Skeletal muscle tissue (tissue), 4 donors: ENCODE results near the gene GABRB2. TPM values are rescaled to one million over a fixed set of nuclear protein-coding genes. Genes with fewer than 3 reads are reported as not detected.
"Not testable (repeated sequence)": the region's sequence is repeated elsewhere in the genome, so short reads cannot be mapped to it uniquely, and the experiment has no call there.

Experiments used
- H3K27ac ChIP-seq: one replicate; pipeline ENCODE4 v1.7.0; 2013; ENCODE audit warnings: mild to moderate bottlenecking, low read depth, low read length, inconsistent platforms
- H3K27me3 ChIP-seq, 3 donors: one replicate each; pipeline ENCODE4 v1.7.0; 2013; ENCODE audit warnings: low read length in 3 of 3; ENCODE audit not compliant: control insufficient read depth in 3 of 3, insufficient read depth in 3 of 3
- H3K36me3 ChIP-seq, 3 donors: one replicate each; pipeline ENCODE4 v1.7.0; 2013; ENCODE audit warnings: low read length in 3 of 3; ENCODE audit not compliant: control insufficient read depth in 3 of 3, insufficient read depth in 3 of 3
- H3K4me1 ChIP-seq, 3 donors: one replicate each; pipeline ENCODE4 v1.7.0; 2013; ENCODE audit warnings: low read length in 3 of 3, mild to moderate bottlenecking in 3 of 3; ENCODE audit not compliant: control insufficient read depth in 3 of 3, insufficient read depth in 3 of 3
- H3K4me3 ChIP-seq, 3 donors: one replicate each; pipeline ENCODE4 v1.7.0; 2013; ENCODE audit warnings: low read length in 3 of 3
- H3K9ac ChIP-seq, 3 donors: one replicate each; pipeline ENCODE4 v1.7.0; 2013; ENCODE audit warnings: low read length in 3 of 3, mild to moderate bottlenecking in 3 of 3, moderate library complexity in 2 of 3, low read depth in 1 of 3
- H3K9me3 ChIP-seq, 3 donors: one replicate each; pipeline ENCODE4 v1.7.0; 2013; ENCODE audit warnings: low read length in 3 of 3; ENCODE audit not compliant: control insufficient read depth in 3 of 3
- total RNA-seq: library from RNA; depleted of rRNA; stranded (reverse); fragments of >200 nt; gene quantifications from one replicate; pipeline ENCODE4 v1.2.3, GENCODE V29; 2014
- donor health status: Osteomylitis.

Gene GABRB2
- total RNA-seq, 1 donor from 2014 or later = 1.0 TPM

DNA sequence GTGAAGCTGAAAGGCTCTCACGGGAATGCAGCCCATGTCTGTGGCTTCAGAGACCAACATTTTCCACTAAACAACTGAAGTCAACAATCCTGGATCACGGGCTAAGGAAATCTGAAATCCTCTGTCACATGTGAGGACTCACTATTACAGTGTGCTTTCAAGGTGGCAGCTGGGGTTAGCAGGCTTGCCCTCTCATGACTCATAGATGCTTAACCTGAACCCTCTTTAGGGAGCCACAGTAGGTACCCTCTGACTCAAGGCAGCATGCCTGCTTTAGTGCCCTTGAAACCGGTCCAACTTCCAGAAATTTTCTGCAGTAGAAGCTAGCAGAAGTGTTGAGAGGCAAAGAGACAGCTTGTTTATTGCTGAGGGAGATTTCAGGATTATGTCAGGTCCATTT, 232.5 kb downstream of the GABRB2 start:
- Histone ChIP-seq H3K9ac (no peak overlapping the region), H3K27ac (no peak overlapping the region), H3K4me3 (no peak overlapping the region), H3K9me3 (no peaks in the 10 kb centered on the region), H3K4me1 (peaks cover 0 to 4% (median 4%) of the 10 kb centered on the region in 3 donors), H3K27me3 (no peaks in the 10 kb centered on the region), H3K36me3 (no peaks in the 10 kb centered on the region)

- Histone ChIP-seq H3K4me1 (peaks cover 0 to 4% (median 4%) of the 10 kb centered on the region in 3 donors), H3K9me3 (no peaks in the 10 kb centered on the region), H3K27ac (no peak overlapping the region), H3K4me3 (no peak overlapping the region), H3K36me3 (no peaks in the 10 kb centered on the region), H3K27me3 (no peaks in the 10 kb centered on the region), H3K9ac (no peak overlapping the region)
Measured at GRCh38 chr5:161312882-161313281, 233.6 kb downstream of the GABRB2 start.

- Histone ChIP-seq H3K4me1 (peaks cover 0 to 4% (median 4%) of the 10 kb centered on the region in 3 donors), H3K27ac (no peak overlapping the region), H3K27me3 (no peaks in the 10 kb centered on the region), H3K36me3 (no peaks in the 10 kb centered on the region), H3K4me3 (no peak overlapping the region), H3K9me3 (no peaks in the 10 kb centered on the region), H3K9ac (no peak overlapping the region)
Measured at GRCh38 chr5:161311965-161312364, 234.6 kb downstream of the GABRB2 start.

GRCh38 chr5:161311146-161311708, 235.3 kb downstream of the GABRB2 start:
- no peaks in the 10 kb centered on the region for H3K36me3 ChIP-seq
- H3K27ac ChIP-seq = no peak overlapping the region
- no peak overlapping the region for H3K4me3 ChIP-seq
- peaks cover 0 to 4% (median 4%) of the 10 kb centered on the region in 3 donors for H3K4me1 ChIP-seq
- H3K9me3 ChIP-seq = no peaks in the 10 kb centered on the region
- H3K9ac ChIP-seq = no peak overlapping the region
- no peaks in the 10 kb centered on the region for H3K27me3 ChIP-seq

- no peak overlapping the region for H3K27ac ChIP-seq
- H3K36me3 ChIP-seq = no peaks in the 10 kb centered on the region
- H3K27me3 ChIP-seq = no peaks in the 10 kb centered on the region
- no peak overlapping the region for H3K9ac ChIP-seq
- no peak overlapping the region for H3K4me3 ChIP-seq
- H3K9me3 ChIP-seq = no peaks in the 10 kb centered on the region
- H3K4me1 ChIP-seq = peaks cover 0 to 5% (median 3%) of the 10 kb centered on the region in 3 donors
Measured at GRCh38 chr5:161306351-161306995, 240.1 kb downstream of the GABRB2 start.

- Histone ChIP-seq H3K27ac (no peak overlapping the region), H3K27me3 (no peaks in the 10 kb centered on the region), H3K36me3 (no peaks in the 10 kb centered on the region), H3K9me3 (no peaks in the 10 kb centered on the region), H3K4me3 (no peak overlapping the region), H3K4me1 (peaks cover 0 to 5% (median 3%) of the 10 kb centered on the region in 3 donors), H3K9ac (no peak overlapping the region)
Measured at GRCh38 chr5:161305601-161306000, 240.9 kb downstream of the GABRB2 start.

DNA sequence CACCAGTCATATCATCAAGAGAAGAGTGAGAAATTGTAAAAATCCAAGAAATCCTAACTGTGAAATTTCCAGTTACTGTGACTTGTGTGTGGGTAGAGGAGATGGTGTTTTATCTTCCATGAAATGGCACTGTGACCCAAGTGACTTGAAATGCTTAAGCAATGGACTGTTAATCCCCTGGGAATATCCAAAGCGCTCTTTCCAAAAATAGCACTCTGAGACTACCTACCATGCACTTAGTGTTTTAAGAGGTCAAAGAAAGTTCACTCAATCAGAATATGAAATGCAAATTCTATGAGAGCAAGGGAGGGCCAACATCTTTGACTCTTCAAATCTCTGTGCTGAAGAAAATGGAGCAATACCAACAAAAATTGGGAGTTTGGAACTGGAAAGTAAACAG, 244.0 kb downstream of the GABRB2 start:
- Histone ChIP-seq H3K9me3 (no peaks in the 10 kb centered on the region), H3K27me3 (no peaks in the 10 kb centered on the region), H3K36me3 (no peaks in the 10 kb centered on the region), H3K4me3 (no peak overlapping the region), H3K27ac (no peak overlapping the region), H3K4me1 (peaks cover 0 to 5% (median 3%) of the 10 kb centered on the region in 3 donors), H3K9ac (no peak overlapping the region)

GRCh38 chr5:161301586-161301985, 244.9 kb downstream of the GABRB2 start:
- Histone ChIP-seq H3K36me3 (no peaks in the 10 kb centered on the region), H3K4me3 (no peak overlapping the region), H3K4me1 (peaks cover 0 to 5% (median 3%) of the 10 kb centered on the region in 3 donors), H3K9ac (no peak overlapping the region), H3K27me3 (no peaks in the 10 kb centered on the region), H3K27ac (no peak overlapping the region), H3K9me3 (no peaks in the 10 kb centered on the region)

DNA sequence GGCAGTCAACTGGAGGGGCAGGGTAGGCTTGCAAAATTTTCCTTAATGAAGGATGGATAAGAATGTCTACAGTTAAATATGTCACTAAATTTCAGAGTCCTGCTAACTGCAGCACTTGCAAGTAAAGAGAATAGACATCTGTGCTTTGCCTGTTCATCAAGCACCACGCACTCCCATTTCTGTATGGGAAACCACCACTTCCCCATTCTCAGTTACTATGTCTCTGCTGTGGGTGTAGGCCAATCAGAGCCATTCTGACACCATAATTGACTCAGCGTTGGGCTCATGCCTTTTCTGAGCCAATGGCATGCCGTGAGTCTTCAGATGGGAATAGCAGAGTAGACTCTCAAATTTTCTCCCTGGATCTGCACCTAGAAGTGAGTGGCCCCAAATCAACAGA, 247.5 kb downstream of the GABRB2 start:
- Histone ChIP-seq H3K9me3 (no peaks in the 10 kb centered on the region), H3K4me3 (no peak overlapping the region), H3K27me3 (no peaks in the 10 kb centered on the region), H3K9ac (no peak overlapping the region), H3K27ac (no peak overlapping the region), H3K36me3 (no peaks in the 10 kb centered on the region), H3K4me1 (peaks cover 0 to 5% (median 3%) of the 10 kb centered on the region in 3 donors)

DNA sequence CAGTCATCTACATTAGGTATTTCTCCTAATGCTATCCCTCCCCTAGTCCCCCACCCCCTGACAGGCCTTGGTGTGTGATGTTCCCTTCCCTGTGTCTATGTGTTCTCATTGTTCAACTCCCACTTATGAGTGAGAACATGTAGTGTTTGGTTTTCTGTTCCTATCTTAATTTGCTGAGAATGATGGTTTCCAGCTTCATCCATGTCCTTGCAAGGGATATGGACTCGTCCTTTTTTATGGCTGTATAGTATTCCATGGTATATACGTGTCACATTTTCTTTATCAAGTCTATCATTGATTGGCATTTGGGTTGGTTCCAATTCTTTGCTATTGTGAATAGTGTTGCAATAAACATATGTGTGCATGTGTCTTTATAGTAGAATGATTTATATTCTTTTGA, 249.1 kb downstream of the GABRB2 start:
- H3K9me3 ChIP-seq, H3K4me1 ChIP-seq, H3K27ac ChIP-seq, H3K36me3 ChIP-seq, H3K9ac ChIP-seq, H3K4me3 ChIP-seq, H3K27me3 ChIP-seq: not testable (repeated sequence)
